Thoracic aorta (tissue), 2 donors: ENCODE measurements around the gene DSCAM. TPM values are rescaled to one million over a fixed set of nuclear protein-coding genes. Genes with fewer than 3 reads are reported as not detected.

Source experiments
- ATAC-seq: fragments of 150-250 bp; one replicate; pipeline ENCODE4 v1.8.0; 2017; ENCODE audit warnings: low read depth; ENCODE audit not compliant: insufficient number of reproducible peaks, low FRiP score
- DNase-seq: peaks from one replicate; pipeline ENCODE4 v3.0.0-alpha.2; 2020; ENCODE audit warnings: low spot score
- H3K27ac ChIP-seq, 2 donors: fragments of 200-600 bp; sonication (generic); 1 replicate in 1 of 2; 2 replicates in 1 of 2; pipeline ENCODE4 v1.5.1; 2016; ENCODE audit warnings: mild to moderate bottlenecking in 2 of 2, moderate library complexity in 2 of 2
- H3K27me3 ChIP-seq: fragments of 200-600 bp; sonication (generic); replicated peaks from 2 replicates; pipeline ENCODE4 v1.6.0; 2016; ENCODE audit warnings: mild to moderate bottlenecking; ENCODE audit not compliant: insufficient read depth
- H3K36me3 ChIP-seq: fragments of 200-600 bp; sonication (generic); one replicate; pipeline ENCODE4 v1.5.1; 2016
- H3K4me1 ChIP-seq, 2 donors: fragments of 200-600 bp; sonication (generic); 1 replicate in 1 of 2; 2 replicates in 1 of 2; pipeline versions ENCODE4 v1.5.1 to v1.6.0; 2016; ENCODE audit warnings: low read depth in 2 of 2, mild to moderate bottlenecking in 1 of 2; ENCODE audit not compliant: control insufficient read depth in 1 of 2
- H3K4me3 ChIP-seq: fragments of 200-600 bp; sonication (generic); 2 replicates; pipeline ENCODE4 v1.5.1; 2016; ENCODE audit warnings: mild to moderate bottlenecking
- H3K9me3 ChIP-seq: fragments of 200-600 bp; sonication (generic); 2 replicates; pipeline ENCODE4 v1.5.1; 2016
- CTCF ChIP-seq: fragments of 200-600 bp; sonication (generic); IDR thresholded peaks from one replicate; pipeline ENCODE4 v1.5.1; 2019; ENCODE audit warnings: antibody characterized with exemption
- total RNA-seq, 2 donors: library from RNA; depleted of rRNA; stranded (reverse); fragments of >200 nt; gene quantifications; one replicate each; pipeline versions ENCODE4 v1.1.0 to v1.2.3, GENCODE V29; 2016

DSCAM gene
- total RNA-seq, 2 donors from 2014 or later: not detected

- DNase-seq: no peak
- H3K27ac ChIP-seq: no peak overlapping the region
- no peak for ATAC-seq
- no peaks in the 10 kb centered on the region for H3K9me3 ChIP-seq
- H3K4me3 ChIP-seq: no peak overlapping the region
- no peaks in the 10 kb centered on the region for H3K4me1 ChIP-seq
- H3K36me3 ChIP-seq: no peaks in the 10 kb centered on the region
- no peaks in the 10 kb centered on the region for H3K27me3 ChIP-seq
- no peak for TF ChIP-seq CTCF
Observed at GRCh38 chr21:40732253-40733023, 114.5 kb downstream of the DSCAM start.

GRCh38 chr21:40731206-40731605 lies 115.8 kb downstream of the DSCAM start:
- H3K4me3 ChIP-seq: no peak overlapping the region
- no peaks in the 10 kb centered on the region for H3K27me3 ChIP-seq
- TF ChIP-seq CTCF: no peak
- H3K27ac ChIP-seq: no peak overlapping the region
- no peak for ATAC-seq
- H3K36me3 ChIP-seq: no peaks in the 10 kb centered on the region
- no peak for DNase-seq
- H3K9me3 ChIP-seq: no peaks in the 10 kb centered on the region
- no peaks in the 10 kb centered on the region for H3K4me1 ChIP-seq

GRCh38 chr21:40730426-40730800 lies 116.5 kb downstream of the DSCAM start:
- no peak for ATAC-seq
- H3K27me3 ChIP-seq: no peaks in the 10 kb centered on the region
- H3K36me3 ChIP-seq: no peaks in the 10 kb centered on the region
- no peak overlapping the region for H3K27ac ChIP-seq
- H3K4me3 ChIP-seq: no peak overlapping the region
- no peak for TF ChIP-seq CTCF
- DNase-seq: no peak
- H3K4me1 ChIP-seq: no peaks in the 10 kb centered on the region
- H3K9me3 ChIP-seq: no peaks in the 10 kb centered on the region

GRCh38 chr21:40729761-40730425 lies 117.1 kb downstream of the DSCAM start:
- Histone ChIP-seq H3K4me3 (no peak overlapping the region), H3K36me3 (no peaks in the 10 kb centered on the region), H3K27me3 (no peaks in the 10 kb centered on the region), H3K27ac (no peak overlapping the region), H3K9me3 (no peaks in the 10 kb centered on the region), H3K4me1 (no peaks in the 10 kb centered on the region)
- ATAC-seq (no peak), DNase-seq (no peak)
- TF ChIP-seq CTCF: no peak

- no peak overlapping the region for H3K4me3 ChIP-seq
- ATAC-seq (no peak), DNase-seq (no peak)
- H3K4me1 ChIP-seq: no peaks in the 10 kb centered on the region
- no peaks in the 10 kb centered on the region for H3K27me3 ChIP-seq
- TF ChIP-seq CTCF: no peak
- H3K9me3 ChIP-seq: no peaks in the 10 kb centered on the region
- H3K27ac ChIP-seq: no peak overlapping the region
- H3K36me3 ChIP-seq: no peaks in the 10 kb centered on the region
Observed at GRCh38 chr21:40723966-40724365, 123.0 kb downstream of the DSCAM start.
